KOPT-K1 (cell line): ENCODE results near the gene AKT1S1.
"Not testable (repeated sequence)": the region's sequence is repeated elsewhere in the genome, so short reads cannot be mapped to it uniquely, and the experiment has no call there.

Experiments used
- H3K27ac ChIP-seq: fragments of 200-600 bp; sonication (generic); 2 replicates; pipeline ENCODE4 v1.5.1; 2016; ENCODE audit warnings: antibody characterized with exemption, mild to moderate bottlenecking, low read depth, low read length; ENCODE audit not compliant: poor library complexity, severe bottlenecking
- H3K36me3 ChIP-seq: fragments of 200-600 bp; sonication (generic); 2 replicates; pipeline ENCODE4 v1.5.1; 2017; ENCODE audit warnings: antibody characterized with exemption, mild to moderate bottlenecking, low read length, moderate library complexity; ENCODE audit not compliant: insufficient read depth
- H3K9me3 ChIP-seq: fragments of 200-600 bp; sonication (generic); 2 replicates; pipeline ENCODE4 v1.5.1; 2017; ENCODE audit warnings: antibody characterized with exemption, low read length, mild to moderate bottlenecking; ENCODE audit not compliant: insufficient read depth, poor library complexity, severe bottlenecking

The AKT1S1 gene

DNA sequence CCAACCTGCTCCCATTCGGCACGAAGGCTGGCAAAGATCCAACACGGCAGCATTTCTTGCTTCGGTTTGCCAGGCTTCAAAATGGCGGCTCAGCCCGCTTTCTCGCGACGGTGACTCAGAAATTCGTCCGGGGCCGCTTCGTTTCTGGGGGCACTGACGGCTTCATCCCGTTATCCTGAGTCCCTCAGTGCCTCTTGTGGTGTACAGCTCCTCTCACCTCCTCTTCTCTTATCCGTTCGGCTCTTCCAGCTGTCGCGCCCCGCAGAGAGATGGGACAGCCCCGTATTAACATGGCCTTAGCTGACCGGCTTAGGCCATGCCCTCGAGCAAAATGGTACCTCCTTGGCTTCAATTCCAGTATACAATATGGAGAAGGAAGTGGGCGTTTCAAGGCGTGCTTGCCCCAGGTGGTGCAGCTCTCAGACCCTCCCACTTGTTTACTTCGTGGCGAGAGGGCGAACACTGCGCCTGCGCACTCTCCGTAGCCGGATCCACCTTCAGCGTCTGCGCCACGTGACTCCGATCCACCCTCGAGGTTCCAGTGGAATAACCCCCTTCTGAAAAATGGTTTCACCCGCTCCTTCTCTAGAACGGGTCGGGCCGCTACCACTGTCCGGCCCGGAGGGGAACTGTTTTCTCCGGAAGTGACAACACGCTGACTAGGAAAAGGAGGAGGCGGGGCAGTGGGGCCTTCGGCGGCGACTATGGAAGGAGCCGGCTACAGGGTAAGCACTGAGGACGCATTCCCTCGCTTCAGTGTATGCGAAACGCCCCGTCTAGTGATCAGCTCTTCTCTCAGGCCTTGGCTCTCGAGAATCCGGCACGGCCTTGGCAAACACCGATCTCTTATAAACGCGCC lies at the start of gene AKT1S1, which contains the start of gene TBC1D17:
Gene AKT1S1 (minus strand): TSS at position 336 of the 859 bp plus-strand sequence. CDS start 4,060 bp downstream, outside the sequence.
Gene TBC1D17 (plus strand): TSS at position 683 of the 859 bp plus-strand sequence. CDS start 22 bp downstream, at position 705.
- peak within 1 kb of the TSS; percentile 96 for H3K27ac ChIP-seq
- peaks cover 17% of the 10 kb centered on the region; the same call in 1 of the 2 replicates for H3K36me3 ChIP-seq
- H3K9me3 ChIP-seq = no peaks in the 10 kb centered on the region

DNA sequence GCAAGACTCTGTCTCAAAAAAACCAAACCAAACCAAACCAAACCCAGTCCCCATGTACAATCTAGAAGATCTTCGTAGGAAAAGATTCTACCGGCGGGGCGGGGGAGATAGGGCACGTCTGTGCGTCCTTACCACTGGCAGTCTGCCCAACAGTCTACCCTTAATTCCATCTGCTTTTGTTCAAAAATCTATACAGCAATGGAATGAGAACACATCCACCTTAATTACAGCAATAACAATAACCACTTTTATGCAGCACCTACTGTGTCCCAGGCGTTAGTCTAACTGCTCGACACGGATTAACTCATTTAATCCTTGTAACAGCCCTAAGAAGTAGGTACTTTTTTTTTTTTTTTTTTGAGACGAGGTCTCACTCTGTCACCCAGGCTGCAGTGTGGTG lies 49.4 kb upstream of the AKT1S1 start:
- Histone ChIP-seq H3K36me3 (peaks cover 65% of the 10 kb centered on the region), H3K9me3 (no peaks in the 10 kb centered on the region), H3K27ac (no peak overlapping the region)

DNA sequence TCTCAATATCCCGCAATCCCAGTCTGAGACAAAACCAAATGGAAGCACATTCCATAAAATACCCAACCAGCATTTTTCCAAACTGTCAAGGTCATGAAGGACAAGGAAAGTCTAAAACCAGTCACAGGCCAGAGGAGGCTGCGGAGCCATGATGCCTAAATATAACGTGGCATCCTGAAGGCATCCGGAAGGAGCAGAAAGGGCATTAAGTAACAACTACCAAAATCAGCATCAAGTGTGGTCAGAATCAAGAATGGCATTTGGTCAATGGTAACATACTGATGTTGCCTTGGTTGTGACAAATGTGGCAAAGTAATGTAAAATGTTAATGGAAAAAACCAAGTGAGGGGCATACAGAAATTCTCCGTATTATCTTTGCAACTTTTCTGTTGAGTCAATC lies 48.3 kb upstream of the AKT1S1 start:
- Histone ChIP-seq H3K36me3 (peaks cover 75% of the 10 kb centered on the region), H3K9me3 (no peaks in the 10 kb centered on the region), H3K27ac (no peak overlapping the region)

DNA sequence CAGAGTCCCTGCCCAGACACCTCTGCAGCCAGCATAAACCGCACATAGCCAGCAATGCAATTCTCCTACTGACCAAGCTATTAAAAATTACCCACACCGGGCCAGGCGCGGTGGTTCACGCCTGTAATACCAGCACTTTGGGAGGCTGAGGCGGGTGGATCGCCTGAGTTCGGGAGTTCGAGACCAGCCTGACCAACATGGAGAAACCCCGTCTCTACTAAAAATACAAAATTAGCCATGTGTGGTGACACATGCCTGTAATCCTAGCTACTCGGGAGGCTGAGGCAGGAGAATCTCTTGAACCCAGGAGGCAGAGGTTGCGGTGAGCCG lies 47.7 kb upstream of the AKT1S1 start:
- H3K27ac ChIP-seq, H3K9me3 ChIP-seq: not testable (repeated sequence)
- H3K36me3 ChIP-seq = peaks cover 81% of the 10 kb centered on the region

DNA sequence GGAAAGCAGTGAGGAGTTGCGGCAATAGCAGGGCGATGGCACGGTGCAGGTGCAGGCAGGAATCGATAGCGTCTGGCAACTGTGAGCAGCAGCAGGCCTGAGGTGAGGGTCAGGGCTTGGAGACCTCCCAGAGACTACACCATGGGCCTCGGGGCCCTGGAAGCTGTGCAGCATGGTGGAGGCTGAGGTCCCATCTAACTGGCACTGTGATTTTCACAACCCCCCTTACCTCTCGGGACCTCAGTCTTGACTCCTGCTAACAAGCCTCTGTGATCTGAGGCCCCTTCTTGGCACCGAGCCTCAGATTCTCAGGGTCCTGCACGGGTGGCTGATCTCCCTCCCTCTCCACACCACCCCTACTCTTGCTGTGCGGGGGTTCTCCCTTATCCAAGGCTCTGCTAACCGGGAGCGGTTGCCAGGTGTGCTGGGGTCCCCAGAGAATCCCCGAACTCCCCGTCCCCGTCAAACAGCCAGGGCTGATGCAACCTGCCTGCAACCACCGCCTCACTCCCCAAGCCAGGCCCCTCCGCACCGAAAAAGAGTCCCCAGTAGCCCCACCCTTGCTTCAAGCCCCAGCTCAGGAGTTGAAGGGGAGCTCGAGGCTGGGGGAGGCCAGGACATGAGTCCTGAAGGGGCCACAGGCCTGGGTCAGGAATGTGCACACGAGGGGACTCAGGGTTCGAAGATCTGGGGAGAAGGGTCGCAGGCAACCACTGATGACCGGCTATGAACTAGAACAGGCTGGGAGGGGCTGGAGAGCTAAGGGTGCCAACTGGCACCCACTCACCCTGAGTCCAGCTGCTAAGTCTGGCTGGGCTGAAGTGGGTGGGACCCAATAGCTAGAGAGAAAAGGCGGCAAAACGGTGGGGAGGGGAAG lies 47.1 kb upstream of the AKT1S1 start:
- H3K36me3 ChIP-seq = peaks cover 87% of the 10 kb centered on the region
- H3K27ac ChIP-seq = no peak overlapping the region

DNA sequence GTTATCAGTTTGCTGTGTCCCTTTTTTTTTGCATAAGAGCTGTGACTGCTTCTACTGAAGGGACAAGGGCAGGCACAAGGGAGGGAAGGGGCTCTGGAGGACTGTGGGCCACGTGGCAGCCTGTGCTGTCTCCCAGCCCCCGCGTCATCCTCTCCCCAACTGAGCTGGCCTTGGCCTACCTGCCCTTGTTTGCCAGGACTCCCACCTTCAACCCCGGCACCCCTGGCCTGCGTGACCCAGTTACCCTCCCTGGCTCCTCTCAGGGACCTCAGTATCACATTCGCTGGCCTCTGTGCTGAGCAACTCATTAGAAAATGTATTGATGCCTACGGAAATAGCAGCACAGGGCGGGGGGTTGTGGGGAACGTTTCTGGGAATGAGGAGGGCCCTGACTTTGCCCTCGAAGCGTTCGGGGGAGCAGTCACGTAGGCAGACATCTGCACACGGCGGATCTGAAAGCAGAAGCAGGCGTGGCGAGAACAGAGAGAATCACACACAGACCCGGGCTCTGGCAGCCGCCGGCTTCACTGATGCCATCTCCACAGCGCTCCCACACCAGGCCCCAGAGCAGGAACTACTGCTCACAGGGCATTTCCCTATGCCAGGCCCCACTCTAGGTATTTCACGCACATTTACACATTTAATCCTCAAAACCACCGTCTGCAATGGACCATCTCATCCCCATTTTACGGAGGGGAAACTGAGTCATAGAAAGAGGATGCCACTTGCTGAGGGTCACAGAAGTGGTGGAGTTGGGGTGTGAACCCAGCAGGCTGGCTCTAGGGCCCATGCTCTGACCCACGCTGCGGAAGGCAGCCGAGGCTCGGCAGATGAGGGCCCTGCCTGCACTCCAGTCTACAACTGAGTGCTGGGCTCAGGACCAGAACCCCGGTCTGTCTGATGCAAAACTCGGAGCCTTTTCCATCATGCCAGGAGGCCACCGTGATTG lies 46.2 kb upstream of the AKT1S1 start:
- Histone ChIP-seq H3K36me3 (peaks cover 95% of the 10 kb centered on the region), H3K9me3 (no peaks in the 10 kb centered on the region), H3K27ac (no peak overlapping the region)

More for the DNA sequence above, 47.1 kb upstream of the AKT1S1 start:
- H3K9me3 ChIP-seq = no peaks in the 10 kb centered on the region

DNA sequence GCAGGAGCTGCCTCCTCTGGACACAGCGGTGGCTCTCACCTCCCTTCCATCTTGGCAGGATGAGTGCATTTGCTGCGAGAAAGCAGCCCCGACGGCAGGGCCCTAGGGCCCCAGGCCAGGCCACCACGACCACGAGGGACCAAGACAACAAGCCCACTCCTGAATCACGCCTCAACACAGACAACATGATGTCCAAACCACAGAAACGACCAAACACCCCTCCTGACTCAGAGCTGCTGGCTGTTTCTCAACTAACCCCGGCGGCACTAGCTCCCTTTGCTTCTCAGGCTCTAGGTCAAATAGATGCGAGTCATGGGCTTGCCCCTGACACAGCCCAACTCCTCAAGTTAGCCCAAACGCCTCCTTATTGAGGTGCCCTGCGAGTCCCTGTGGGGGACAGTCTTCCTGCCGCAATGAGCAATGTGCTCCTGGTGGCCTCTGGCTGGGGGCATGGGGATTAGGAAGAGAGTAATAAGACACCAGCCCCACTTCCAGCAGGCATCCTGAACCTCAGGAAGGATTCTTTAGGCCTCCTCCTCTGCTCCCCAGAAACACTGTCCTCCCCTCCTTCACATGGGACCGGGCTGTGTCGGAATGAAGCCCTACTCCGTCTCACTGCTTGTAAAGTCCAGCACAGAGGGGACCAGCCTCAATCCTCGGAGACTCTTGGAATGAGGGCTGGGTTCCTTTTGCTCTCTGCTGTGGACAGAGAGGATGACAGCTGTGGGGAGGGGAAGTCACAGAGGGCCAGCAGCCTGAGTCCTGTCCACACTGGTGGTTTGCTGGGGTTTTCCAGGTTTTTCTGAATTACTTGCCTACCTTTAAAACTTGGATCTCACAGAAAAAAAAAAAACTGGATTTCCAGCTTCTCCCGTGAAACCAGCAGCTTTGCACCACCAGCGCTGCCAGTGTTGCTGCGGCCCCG lies 45.0 kb upstream of the AKT1S1 start:
- no peaks in the 10 kb centered on the region for H3K9me3 ChIP-seq
- H3K36me3 ChIP-seq = peaks cover 98% of the 10 kb centered on the region
- H3K27ac ChIP-seq = no peak overlapping the region

DNA sequence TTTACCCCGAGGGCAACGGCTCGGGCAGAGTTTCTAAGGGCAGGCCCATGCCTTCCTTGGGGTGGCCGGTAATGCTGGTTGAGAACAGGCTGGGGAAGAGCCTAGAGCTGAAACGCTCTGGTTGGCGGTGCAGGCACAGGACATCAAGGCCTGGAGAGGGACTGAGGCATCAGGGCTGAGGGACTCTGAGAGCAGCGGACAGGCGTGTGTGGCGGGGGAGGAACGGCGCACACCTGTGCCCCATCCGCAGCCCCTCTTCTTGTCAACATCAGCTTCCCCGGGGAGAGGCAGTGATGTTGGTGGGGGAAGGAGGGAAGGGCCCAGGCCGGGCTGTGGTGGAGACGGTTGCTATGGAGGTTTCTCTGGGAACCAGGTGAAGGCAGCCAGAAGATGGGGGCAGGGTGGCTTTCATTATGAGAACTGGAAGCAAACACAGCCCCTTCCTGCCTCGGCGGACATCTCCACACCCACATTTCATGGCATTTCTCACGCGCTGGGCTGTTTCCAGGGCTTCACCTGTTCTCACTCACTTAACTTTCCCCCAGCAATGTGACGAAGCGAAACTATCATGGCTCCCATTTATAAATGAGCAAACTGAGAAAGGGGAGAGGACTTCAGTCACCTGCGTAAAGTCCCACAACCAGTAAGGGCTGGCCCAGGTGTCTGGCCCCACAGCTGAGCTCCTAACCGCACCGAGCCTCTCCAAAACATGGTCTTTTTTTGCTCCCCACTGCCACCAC lies 43.6 kb upstream of the AKT1S1 start:
- Histone ChIP-seq H3K27ac (no peak overlapping the region), H3K36me3 (peaks cover 96% of the 10 kb centered on the region)

DNA sequence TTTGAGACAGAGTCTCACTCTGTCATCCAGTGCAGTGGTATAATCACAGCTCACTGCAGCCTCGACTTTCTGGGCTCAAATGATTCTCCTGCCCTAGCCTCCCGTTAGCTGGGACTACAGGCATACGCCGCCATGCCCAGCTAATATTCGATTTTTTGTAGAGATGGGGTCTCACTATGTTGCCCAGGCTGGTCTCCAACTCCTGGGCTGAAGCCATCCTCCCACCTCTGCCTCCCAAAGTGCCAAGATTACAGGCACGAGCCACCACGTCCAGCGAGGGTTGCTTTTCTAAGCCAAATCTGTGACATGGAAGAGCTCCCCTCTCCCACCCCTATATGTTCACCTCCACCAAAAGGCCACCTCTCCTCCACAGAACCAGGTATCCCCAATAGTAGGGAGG lies 40.9 kb upstream of the AKT1S1 start:
- Histone ChIP-seq H3K36me3 (peaks cover 96% of the 10 kb centered on the region), H3K27ac (no peak overlapping the region), H3K9me3 (no peaks in the 10 kb centered on the region)

More for the DNA sequence above, 43.6 kb upstream of the AKT1S1 start:
- H3K9me3 ChIP-seq = no peaks in the 10 kb centered on the region

DNA sequence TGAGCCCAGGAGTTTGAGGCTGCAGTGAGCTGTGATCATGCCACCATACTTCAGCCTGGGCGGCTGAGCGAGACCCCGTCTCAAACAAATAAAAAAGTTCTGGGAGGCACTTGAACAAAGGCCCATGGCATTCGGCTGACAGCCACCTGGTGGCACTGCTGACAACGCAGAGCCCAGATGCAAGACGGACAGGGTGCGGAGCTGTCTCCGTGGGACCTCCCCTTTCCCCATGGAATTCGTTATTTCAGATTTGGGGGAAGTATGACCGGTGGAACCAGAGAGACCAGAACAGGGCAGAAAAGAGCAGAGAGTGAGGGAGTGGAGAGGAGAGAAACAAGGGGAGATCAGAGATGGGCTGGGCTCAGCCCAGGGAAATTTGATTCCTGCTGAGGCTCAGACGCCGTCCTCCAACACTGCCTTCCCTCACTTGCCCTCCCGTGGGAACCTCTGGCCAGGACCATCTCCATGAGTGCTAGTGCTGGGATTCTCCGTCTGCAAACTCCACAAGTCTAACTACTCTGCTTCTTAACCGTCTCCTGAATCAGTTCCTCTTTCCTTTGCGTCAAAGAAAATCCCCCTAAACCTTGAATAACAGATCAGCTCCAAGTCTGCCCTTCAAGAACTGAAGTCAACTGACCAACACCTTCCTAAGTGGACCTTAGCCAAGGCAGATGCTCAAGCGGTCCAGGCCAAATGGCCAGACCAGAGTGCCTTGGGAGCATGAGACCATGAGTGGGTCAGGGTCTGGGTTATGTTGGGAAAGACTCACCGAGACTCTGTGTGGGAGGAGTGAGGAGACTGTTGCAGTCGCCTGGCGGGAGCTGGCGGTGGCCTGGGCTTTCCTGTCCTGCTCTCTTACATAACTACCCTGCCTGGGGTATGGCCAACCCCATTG lies 39.9 kb upstream of the AKT1S1 start:
- Histone ChIP-seq H3K27ac (no peak overlapping the region), H3K36me3 (peaks cover 96% of the 10 kb centered on the region), H3K9me3 (no peaks in the 10 kb centered on the region)

DNA sequence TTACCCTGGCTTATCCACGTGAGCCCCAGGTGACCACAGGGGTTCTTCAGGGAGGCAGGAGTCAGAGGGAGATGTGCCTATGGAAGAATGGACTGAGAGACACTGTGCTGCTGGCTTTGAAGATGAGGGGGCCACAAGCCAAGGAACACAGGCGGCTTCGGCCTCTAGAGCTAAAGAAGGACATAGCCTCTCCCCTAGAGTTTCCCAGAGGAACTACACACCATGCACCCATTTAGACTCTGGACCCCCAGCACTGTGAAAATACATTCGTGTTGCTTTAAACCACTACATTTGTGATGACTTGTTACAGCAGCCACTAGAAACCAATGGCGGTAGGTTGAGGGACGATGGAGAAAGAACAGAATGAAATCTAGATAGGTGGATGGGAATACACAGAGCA lies 38.1 kb upstream of the AKT1S1 start:
- no peak overlapping the region for H3K27ac ChIP-seq
- H3K9me3 ChIP-seq = no peaks in the 10 kb centered on the region
- H3K36me3 ChIP-seq = peaks cover 96% of the 10 kb centered on the region

DNA sequence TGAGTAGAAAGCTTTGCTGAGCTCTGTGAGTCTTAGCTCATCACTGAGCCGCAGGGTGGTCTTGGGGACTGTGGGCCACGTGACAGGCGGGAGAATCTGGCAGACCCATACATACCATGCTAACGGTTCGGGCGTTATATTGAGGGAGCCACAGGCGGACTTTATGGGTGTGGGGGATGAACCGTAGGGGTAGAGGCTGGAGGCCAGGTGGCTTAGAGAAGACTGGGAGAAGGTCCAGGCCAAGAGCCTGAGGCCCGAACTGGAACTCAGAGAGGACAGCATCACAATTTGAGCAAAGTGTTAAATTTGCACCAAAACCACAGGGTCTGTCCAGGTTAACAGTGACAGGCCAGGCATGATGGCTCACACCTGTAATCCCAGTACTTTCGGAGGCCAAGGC lies 36.6 kb upstream of the AKT1S1 start:
- Histone ChIP-seq H3K36me3 (peaks cover 97% of the 10 kb centered on the region), H3K9me3 (no peaks in the 10 kb centered on the region), H3K27ac (no peak overlapping the region)
